IgD-negative memory B cell (primary cell): ENCODE measurements around the gene NCOA3. TPM values are rescaled to one million over a fixed set of nuclear protein-coding genes. Genes with fewer than 3 reads are reported as not detected.

Source experiments
- H3K27ac Mint-ChIP-seq, 3 donors: one replicate each; pipeline ENCODE4 v1.8.0; 2020 to 2022; ENCODE audit warnings: mild to moderate bottlenecking in 3 of 3, mixed read lengths in 3 of 3, moderate library complexity in 1 of 3
- H3K27me3 Mint-ChIP-seq: one replicate; pipeline ENCODE4 v1.8.0; 2021; ENCODE audit warnings: mixed read lengths
- H3K36me3 Mint-ChIP-seq: one replicate; pipeline ENCODE4 v1.8.0; 2020; ENCODE audit warnings: mild to moderate bottlenecking, mixed read lengths
- H3K4me1 Mint-ChIP-seq, 3 donors: one replicate each; pipeline ENCODE4 v1.8.0; 2020 to 2022; ENCODE audit warnings: mixed read lengths in 3 of 3, mild to moderate bottlenecking in 1 of 3
- H3K4me3 Mint-ChIP-seq, 4 donors: one replicate each; pipeline ENCODE4 v1.8.0; 2020 to 2022; ENCODE audit warnings: mild to moderate bottlenecking in 4 of 4, mixed read lengths in 4 of 4, moderate library complexity in 3 of 4
- H3K9me3 Mint-ChIP-seq, 3 donors: one replicate each; pipeline ENCODE4 v1.8.0; 2020 to 2021; ENCODE audit warnings: mixed read lengths in 3 of 3, mild to moderate bottlenecking in 1 of 3
- polyA plus RNA-seq: library from polyadenylated mRNA; unstranded; fragments of 300-500 nt; fragmentation: Illumina TruSeq; gene quantifications from one replicate; pipeline ENCODE4 v1.2.3, GENCODE V29; 2021

Gene NCOA3
- polyA plus RNA-seq, 1 donor from 2014 or later = 64.7 TPM

GRCh38 chr20:47704746-47705496, 203.2 kb downstream of the NCOA3 start:
- Mint-ChIP-seq H3K9me3 (peaks cover 3 to 7% (median 5%) of the 10 kb centered on the region in 3 donors), H3K4me1 (peaks cover 12 to 15% (median 13%) of the 10 kb centered on the region in 3 donors), H3K36me3 (peaks cover 7% of the 10 kb centered on the region), H3K4me3 (peak overlapping the region in 1 of 4 donors; percentile 20), H3K27ac (peak overlapping the region in 1 of 3 donors; percentile 41), H3K27me3 (peaks cover 23% of the 10 kb centered on the region)

GRCh38 chr20:47705497-47705856, 203.8 kb downstream of the NCOA3 start:
- H3K4me3 Mint-ChIP-seq = no peak overlapping the region
- H3K36me3 Mint-ChIP-seq = peaks cover 7% of the 10 kb centered on the region
- no peak overlapping the region for H3K27ac Mint-ChIP-seq
- H3K27me3 Mint-ChIP-seq = peaks cover 23% of the 10 kb centered on the region
- H3K4me1 Mint-ChIP-seq = peaks cover 12 to 15% (median 13%) of the 10 kb centered on the region in 3 donors
- peaks cover 3 to 7% (median 5%) of the 10 kb centered on the region in 3 donors for H3K9me3 Mint-ChIP-seq

- H3K4me3 Mint-ChIP-seq = no peak overlapping the region
- H3K27me3 Mint-ChIP-seq = peaks cover 26% of the 10 kb centered on the region
- H3K4me1 Mint-ChIP-seq = peaks cover 13 to 15% (median 14%) of the 10 kb centered on the region in 3 donors
- H3K9me3 Mint-ChIP-seq = peaks cover 3 to 7% (median 5%) of the 10 kb centered on the region in 3 donors
- peaks cover 7% of the 10 kb centered on the region for H3K36me3 Mint-ChIP-seq
- H3K27ac Mint-ChIP-seq = no peak overlapping the region
Measured at GRCh38 chr20:47706345-47706744, 204.7 kb downstream of the NCOA3 start.

Other genes starting within 250 kb of the NCOA3 start
- gene ZMYND8, start 145.2 kb upstream of the NCOA3 start, polyA plus RNA-seq = 16.7 TPM